Left lung (tissue), 10 donors: ENCODE results near the gene FYB1. TPM values are rescaled to one million over a fixed set of nuclear protein-coding genes. Genes with fewer than 3 reads are reported as not detected.

Experiments used
- ATAC-seq: fragments of 200-7000 bp; cut with Tn5 transposase; one replicate; pipeline ENCODE4 v1.9.1; 2020; ENCODE audit warnings: moderate library complexity
- DNase-seq, 4 donors: peaks; one replicate each; pipeline ENCODE4 v3.0.0-alpha.2; 2013 to 2020
- H3K27ac ChIP-seq, 2 donors: fragments of 200-600 bp; sonication (generic) in 1 of 2; one replicate each; pipeline versions ENCODE4 v1.5.0 to v1.8.0; 2020 to 2021
- H3K27me3 ChIP-seq, 2 donors: fragments of 200-600 bp; sonication (generic) in 1 of 2; one replicate each; pipeline versions ENCODE4 v1.5.0 to v1.8.0; 2020 to 2021
- H3K36me3 ChIP-seq, 2 donors: fragments of 200-600 bp; sonication (generic) in 1 of 2; one replicate each; pipeline versions ENCODE4 v1.5.0 to v1.8.0; 2020 to 2021
- H3K4me1 ChIP-seq, 2 donors: fragments of 200-600 bp; one replicate each; pipeline ENCODE4 v1.8.0; 2021
- H3K4me3 ChIP-seq, 2 donors: fragments of 200-600 bp; sonication (generic) in 1 of 2; one replicate each; pipeline versions ENCODE4 v1.5.0 to v1.8.0; 2020 to 2021; ENCODE audit warnings: mild to moderate bottlenecking in 1 of 2
- H3K9me3 ChIP-seq, 2 donors: fragments of 200-600 bp; sonication (generic) in 1 of 2; one replicate each; pipeline versions ENCODE4 v1.5.0 to v1.8.0; 2020 to 2021
- CTCF ChIP-seq, 2 donors: fragments of 200-600 bp; sonication (generic) in 1 of 2; IDR thresholded peaks; one replicate each; pipeline versions ENCODE4 v1.5.0 to v1.8.0; 2021; ENCODE audit warnings: antibody characterized with exemption in 2 of 2
- intact Hi-C, 2 donors: fragments of 100-400 bp; cut with DNase I; formaldehyde crosslinking; loops; one replicate each; pipeline versions ENCODE4 v1.11.2 to v1.14.2; 2022
- polyA plus RNA-seq, 6 donors: library from polyadenylated mRNA; unstranded; fragments of 120-200 nt; gene quantifications; one replicate each; pipeline ENCODE4 v1.2.1, GENCODE V29; 2013; ENCODE audit not compliant: insufficient read length in 6 of 6
- total RNA-seq, 2 donors: library from RNA; stranded (reverse); fragmentation: NEBNext Ultra II Directional; extraction: Animal tissue kit (Norgen Biotek cat#: 25700); gene quantifications; one replicate each; pipeline ENCODE4 v1.2.1, GENCODE V29; 2021
- donor health status: DM: no; HTN: yes; CAD: no.
- donor health status: DM: no; HTN: no; CAD: no.

The FYB1 gene
- total and polyA plus RNA-seq, 8 donors, result 3.4 to 93.7 (median 4.4) TPM

GRCh38 chr5:39201781-39202596, 17.4 kb downstream of the FYB1 start:
- TF ChIP-seq CTCF (IDR thresholded peaks at IDR 0.05), result no peak
- intact Hi-C loops, result no loop called here
- no peak for DNase-seq
- no peak for ATAC-seq
- no peaks in the 10 kb centered on the region for H3K9me3 ChIP-seq
- peak overlapping the region in 1 of 2 donors; percentile 22 for H3K4me3 ChIP-seq
- H3K36me3 ChIP-seq, result peaks cover 0 to 12% of the 10 kb centered on the region in 2 donors
- H3K27ac ChIP-seq, result peak overlapping the region in 1 of 2 donors; percentile 74
- no peaks in the 10 kb centered on the region for H3K27me3 ChIP-seq
- H3K4me1 ChIP-seq, result peaks cover 0 to 76% of the 10 kb centered on the region in 2 donors

GRCh38 chr5:39201160-39201780, 18.1 kb downstream of the FYB1 start:
- Histone ChIP-seq H3K4me1 (peaks cover 0 to 76% of the 10 kb centered on the region in 2 donors), H3K27ac (peak overlapping the region in 1 of 2 donors; percentile 74), H3K4me3 (peak overlapping the region in 1 of 2 donors; percentile 22), H3K27me3 (no peaks in the 10 kb centered on the region), H3K9me3 (no peaks in the 10 kb centered on the region), H3K36me3 (peaks cover 0 to 12% of the 10 kb centered on the region in 2 donors)
- no peak for TF ChIP-seq CTCF (IDR thresholded peaks at IDR 0.05)
- ATAC-seq (no peak), DNase-seq (no peak)
- intact Hi-C loops, result no loop called here

- TF ChIP-seq CTCF (IDR thresholded peaks at IDR 0.05), result no peak
- Histone ChIP-seq H3K9me3 (no peaks in the 10 kb centered on the region), H3K4me1 (peaks cover 0 to 77% of the 10 kb centered on the region in 2 donors), H3K27ac (no peak overlapping the region), H3K36me3 (peaks cover 0 to 12% of the 10 kb centered on the region in 2 donors), H3K4me3 (peak overlapping the region in 1 of 2 donors; percentile 0), H3K27me3 (no peaks in the 10 kb centered on the region)
- no peak for ATAC-seq
- intact Hi-C loops, result no loop called here
- DNase-seq, result no peak
These were observed 19.3 kb downstream of the FYB1 start for GRCh38 chr5:39200081-39200480.

GRCh38 chr5:39199335-39199734, 20.0 kb downstream of the FYB1 start:
- H3K4me3 ChIP-seq, result no peak overlapping the region
- DNase-seq (no peak), ATAC-seq (no peak)
- no peaks in the 10 kb centered on the region for H3K27me3 ChIP-seq
- H3K36me3 ChIP-seq, result peaks cover 0 to 12% of the 10 kb centered on the region in 2 donors
- no peaks in the 10 kb centered on the region for H3K9me3 ChIP-seq
- no peak overlapping the region for H3K27ac ChIP-seq
- intact Hi-C loops, result no loop called here
- peaks cover 0 to 76% of the 10 kb centered on the region in 2 donors for H3K4me1 ChIP-seq
- TF ChIP-seq CTCF (IDR thresholded peaks at IDR 0.05), result no peak

- Histone ChIP-seq H3K4me3 (no peak overlapping the region), H3K9me3 (no peaks in the 10 kb centered on the region), H3K27me3 (no peaks in the 10 kb centered on the region), H3K36me3 (peaks cover 0 to 12% of the 10 kb centered on the region in 2 donors), H3K27ac (no peak overlapping the region), H3K4me1 (peaks cover 0 to 80% of the 10 kb centered on the region in 2 donors)
- no peak for TF ChIP-seq CTCF (IDR thresholded peaks at IDR 0.05)
- no peak for ATAC-seq
- DNase-seq, result no peak
- intact Hi-C loops, result no loop called here
These were observed 21.2 kb downstream of the FYB1 start for GRCh38 chr5:39198127-39198526.
